Astrocyte of the spinal cord (primary cell): ENCODE results near the gene BCL3.
A peak's percentile ranks its signal among the peaks of the same experiment; 100 is the strongest.
"Not testable (repeated sequence)": the region's sequence is repeated elsewhere in the genome, so short reads cannot be mapped to it uniquely, and the experiment has no call there.

Experiments used
- DNase-seq: peaks from one replicate; pipeline ENCODE4 v3.0.0; 2011; ENCODE audit warnings: low read depth, low spot score
- H3K4me3 ChIP-seq: 2 replicates; pipeline ENCODE4 v1.5.1; 2011; ENCODE audit warnings: low read depth, mild to moderate bottlenecking, low read length, moderate library complexity
- in situ Hi-C: cut with HindIII; loops from 2 replicates; pipeline ENCODE4 v1.10.0; 2017; ENCODE audit warnings: low sequenced_read_pairs
- TF ChIP-seq, protein P1 (sequence below): IDR thresholded peaks from 2 replicates; pipeline ENCODE4 v1.5.1; 2012; ENCODE audit warnings: low read depth, mild to moderate bottlenecking, low read length, inconsistent platforms

The BCL3 gene

DNA sequence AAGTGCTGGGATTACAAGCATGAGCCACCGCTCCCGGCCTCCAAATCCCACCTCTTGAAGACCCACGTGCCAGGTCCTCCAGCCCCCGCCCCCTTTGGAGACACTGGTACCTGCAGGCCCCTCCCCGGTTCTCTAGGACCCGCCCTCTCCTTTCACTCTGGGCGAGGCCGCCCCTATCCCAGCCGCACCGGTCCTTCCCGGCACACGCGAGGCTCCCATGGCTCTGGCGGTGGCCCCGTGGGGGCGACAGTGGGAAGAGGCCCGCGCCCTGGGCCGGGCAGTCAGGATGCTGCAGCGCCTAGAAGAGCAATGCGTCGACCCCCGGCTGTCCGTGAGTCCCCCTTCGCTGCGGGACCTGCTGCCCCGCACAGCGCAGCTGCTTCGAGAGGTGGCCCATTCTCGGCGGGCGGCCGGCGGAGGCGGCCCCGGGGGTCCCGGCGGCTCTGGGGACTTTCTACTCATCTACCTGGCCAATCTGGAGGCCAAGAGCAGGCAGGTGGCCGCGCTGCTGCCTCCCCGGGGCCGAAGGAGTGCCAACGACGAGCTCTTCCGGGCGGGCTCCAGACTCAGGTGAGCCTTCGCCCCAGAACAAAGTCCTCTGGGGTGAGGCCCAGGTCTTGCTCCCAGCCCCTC, 29.3 kb downstream of the BCL3 start, which contains the start of gene CBLC:
CBLC (plus strand) TSS at position 176 of the 633 bp plus-strand sequence; CDS start at position 218, 42 bp downstream.
- no peak for DNase-seq
- H3K4me3 ChIP-seq = no peak within 1 kb of the TSS
- TF ChIP-seq, protein P1, sequence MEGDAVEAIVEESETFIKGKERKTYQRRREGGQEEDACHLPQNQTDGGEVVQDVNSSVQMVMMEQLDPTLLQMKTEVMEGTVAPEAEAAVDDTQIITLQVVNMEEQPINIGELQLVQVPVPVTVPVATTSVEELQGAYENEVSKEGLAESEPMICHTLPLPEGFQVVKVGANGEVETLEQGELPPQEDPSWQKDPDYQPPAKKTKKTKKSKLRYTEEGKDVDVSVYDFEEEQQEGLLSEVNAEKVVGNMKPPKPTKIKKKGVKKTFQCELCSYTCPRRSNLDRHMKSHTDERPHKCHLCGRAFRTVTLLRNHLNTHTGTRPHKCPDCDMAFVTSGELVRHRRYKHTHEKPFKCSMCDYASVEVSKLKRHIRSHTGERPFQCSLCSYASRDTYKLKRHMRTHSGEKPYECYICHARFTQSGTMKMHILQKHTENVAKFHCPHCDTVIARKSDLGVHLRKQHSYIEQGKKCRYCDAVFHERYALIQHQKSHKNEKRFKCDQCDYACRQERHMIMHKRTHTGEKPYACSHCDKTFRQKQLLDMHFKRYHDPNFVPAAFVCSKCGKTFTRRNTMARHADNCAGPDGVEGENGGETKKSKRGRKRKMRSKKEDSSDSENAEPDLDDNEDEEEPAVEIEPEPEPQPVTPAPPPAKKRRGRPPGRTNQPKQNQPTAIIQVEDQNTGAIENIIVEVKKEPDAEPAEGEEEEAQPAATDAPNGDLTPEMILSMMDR = peak; percentile 11
- in situ Hi-C loops = no loop called here

DNA sequence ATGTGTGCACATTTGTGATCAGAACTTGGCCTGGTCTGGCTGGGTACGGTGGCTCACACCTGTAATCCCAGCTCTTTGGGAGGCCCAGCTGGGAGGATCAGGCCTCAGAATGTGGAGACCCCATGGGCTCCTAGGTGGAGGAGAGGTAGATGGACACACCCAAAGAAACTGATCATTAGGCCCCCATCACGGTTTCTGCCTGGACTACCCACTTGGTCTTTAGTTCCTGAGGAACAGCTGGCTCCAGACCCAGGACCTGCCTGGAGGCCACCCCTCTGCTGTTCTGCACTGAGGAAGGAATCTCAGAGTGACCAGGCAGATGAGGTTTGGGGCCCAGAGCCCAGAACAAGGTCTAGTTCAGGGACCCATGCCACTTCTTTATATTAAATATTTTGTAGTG, 30.6 kb downstream of the BCL3 start:
- no peak for DNase-seq
- TF ChIP-seq, protein P1 = no peak
- in situ Hi-C loops = no loop called here
- H3K4me3 ChIP-seq = no peak overlapping the region

DNA sequence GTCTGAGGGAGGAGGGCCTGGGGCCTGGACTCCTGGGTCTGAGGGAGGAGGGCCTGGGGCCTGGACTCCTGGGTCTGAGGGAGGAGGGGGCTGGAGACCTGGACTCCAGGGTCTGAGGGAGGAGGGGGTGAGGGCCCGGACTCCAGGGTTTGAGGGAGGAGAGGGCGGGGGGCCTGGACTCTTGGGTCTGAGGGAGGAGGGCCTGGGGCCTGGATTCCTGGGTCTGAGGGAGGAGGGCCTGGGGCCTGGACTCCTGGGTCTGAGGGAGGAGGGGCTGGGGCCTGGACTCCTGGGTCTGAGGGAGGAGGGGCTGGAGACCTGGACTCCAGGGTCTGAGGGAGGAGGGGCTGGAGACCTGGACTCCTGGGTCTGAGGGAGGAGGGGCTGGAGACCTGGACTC, 33.2 kb downstream of the BCL3 start:
- in situ Hi-C loops, H3K4me3 ChIP-seq, DNase-seq: not testable (repeated sequence)

DNA sequence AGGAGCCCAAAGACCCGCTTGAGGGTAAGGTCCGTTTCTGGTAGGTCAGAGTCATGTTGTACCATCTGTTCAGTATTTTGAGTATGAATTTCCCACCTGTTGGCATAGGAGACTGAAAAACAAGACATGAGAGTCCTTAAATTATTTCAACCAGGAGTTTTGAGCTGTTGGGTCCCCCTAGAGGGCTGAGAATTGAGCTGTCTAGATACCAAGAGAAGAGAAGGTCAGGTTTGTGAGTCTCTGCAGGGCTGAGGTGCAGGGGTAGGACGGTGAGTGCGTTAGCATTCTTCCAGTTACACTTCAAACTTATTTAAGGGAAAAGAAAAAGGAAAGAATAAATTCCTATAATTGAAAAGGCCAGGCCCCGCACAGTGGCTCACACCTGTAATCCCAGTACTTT, 34.2 kb downstream of the BCL3 start:
- TF ChIP-seq, protein P1 = no peak
- no peak for DNase-seq
- in situ Hi-C loops = no loop called here
- no peak overlapping the region for H3K4me3 ChIP-seq

DNA sequence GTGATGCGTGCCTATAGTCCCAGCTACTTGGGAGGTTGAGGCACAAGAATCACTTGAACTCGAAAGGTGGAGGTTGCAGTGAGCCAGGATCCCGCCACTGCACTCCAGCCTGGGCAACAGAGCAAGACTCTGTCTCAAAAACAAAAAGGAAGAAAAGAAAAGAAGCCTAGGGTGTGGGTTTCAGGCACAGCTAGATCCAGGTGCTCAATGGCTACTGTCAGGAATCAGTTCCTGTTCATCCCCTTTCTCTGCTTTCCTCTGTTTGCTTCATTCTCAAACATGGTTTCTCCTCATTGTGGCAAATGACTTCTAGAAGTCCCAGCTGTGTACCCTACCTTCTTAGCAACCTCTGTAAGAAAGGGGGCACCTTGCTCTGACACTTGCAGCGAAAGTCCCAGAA, 35.0 kb downstream of the BCL3 start:
- no peak overlapping the region for H3K4me3 ChIP-seq
- in situ Hi-C loops = no loop called here
- TF ChIP-seq, protein P1 = no peak
- DNase-seq = no peak

DNA sequence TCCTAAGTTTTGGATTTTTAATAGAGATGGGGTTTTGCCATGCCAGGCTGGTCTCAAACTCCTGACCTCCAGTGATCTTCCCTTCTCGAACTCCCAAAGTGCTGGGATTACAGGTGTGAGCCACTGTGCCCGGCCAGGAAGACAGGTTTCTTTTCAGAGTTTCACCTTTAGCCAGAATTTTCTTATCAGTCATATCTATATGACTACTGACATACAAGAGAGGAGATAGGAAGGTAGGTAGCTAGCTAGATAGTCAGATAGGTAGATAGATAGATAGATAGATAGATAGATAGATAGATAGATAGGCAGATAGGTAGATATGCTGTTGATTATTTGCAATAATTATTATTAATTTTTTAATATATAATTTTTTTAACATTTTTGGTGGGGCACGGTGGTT, 36.8 kb downstream of the BCL3 start:
- TF ChIP-seq, protein P1 = no peak
- DNase-seq = no peak
- in situ Hi-C loops = no loop called here
- no peak overlapping the region for H3K4me3 ChIP-seq

DNA sequence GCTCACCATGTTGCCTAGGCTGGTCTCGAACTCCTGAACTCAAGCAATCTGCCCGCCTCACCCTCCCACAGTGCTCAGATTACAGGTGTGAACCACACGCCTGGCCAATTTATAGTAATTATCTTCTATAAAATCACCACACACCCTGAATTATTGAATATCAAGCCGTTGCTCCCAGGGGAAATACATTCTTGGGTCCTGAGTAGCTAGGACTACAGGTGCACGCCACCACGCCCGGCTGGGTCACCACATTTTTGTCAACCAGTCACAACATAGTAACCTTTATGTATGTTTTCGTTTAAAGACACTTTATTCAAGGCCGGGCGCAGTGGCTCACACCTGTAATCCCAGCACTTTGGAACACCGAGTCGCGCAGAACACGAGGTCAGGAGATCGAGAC, 37.5 kb downstream of the BCL3 start:
- DNase-seq = no peak
- TF ChIP-seq, protein P1 = no peak
- no peak overlapping the region for H3K4me3 ChIP-seq
- in situ Hi-C loops = no loop called here
